ENCODE results near the gene SMPD4.
"Not testable (repeated sequence)": the region's sequence is repeated elsewhere in the genome, so short reads cannot be mapped to it uniquely, and the experiment has no call there.

SMPD4 gene

GRCh38 chr2:130153721-130154422 is 27.5 kb downstream of the SMPD4 start:
- not testable (repeated sequence) for H3K27me3 Mint-ChIP-seq, H3K4me1 Mint-ChIP-seq, H3K27ac Mint-ChIP-seq, H3K9me3 Mint-ChIP-seq, H3K36me3 Mint-ChIP-seq, H3K4me3 Mint-ChIP-seq

GRCh38 chr2:130152816-130153595 is 28.4 kb downstream of the SMPD4 start:
- Mint-ChIP-seq H3K27ac (no peak overlapping the region), H3K27me3 (no peaks in the 10 kb centered on the region), H3K36me3 (no peaks in the 10 kb centered on the region), H3K4me3 (no peak overlapping the region), H3K4me1 (no peaks in the 10 kb centered on the region), H3K9me3 (no peaks in the 10 kb centered on the region)

GRCh38 chr2:130152136-130152815 is 29.1 kb downstream of the SMPD4 start:
- H3K4me1 Mint-ChIP-seq, H3K36me3 Mint-ChIP-seq, H3K27ac Mint-ChIP-seq: not testable (repeated sequence)

DNA sequence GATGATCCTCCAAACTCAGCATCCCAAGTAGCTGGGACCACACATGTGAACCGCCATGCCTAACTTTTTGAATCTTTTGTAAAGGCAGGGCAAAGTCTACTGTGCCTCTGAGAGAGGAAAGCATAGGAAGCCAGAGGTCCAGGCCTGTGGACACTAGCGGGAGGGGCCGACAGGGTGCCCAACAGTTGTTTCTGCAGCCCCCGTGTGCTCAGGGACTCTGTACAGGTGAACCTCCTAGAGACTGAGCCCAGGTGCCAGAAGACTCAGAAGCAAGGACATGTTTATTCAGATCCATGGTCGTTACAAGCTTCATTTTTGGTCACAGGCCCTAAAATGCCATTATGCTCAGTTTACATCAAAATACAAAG is 30.3 kb downstream of the SMPD4 start:
- H3K36me3 Mint-ChIP-seq, H3K27ac Mint-ChIP-seq, H3K4me1 Mint-ChIP-seq, H3K27me3 Mint-ChIP-seq, H3K9me3 Mint-ChIP-seq, H3K4me3 Mint-ChIP-seq: not testable (repeated sequence)

More at GRCh38 chr2:130152136-130152815, 29.1 kb downstream of the SMPD4 start:
- H3K27me3 Mint-ChIP-seq, H3K9me3 Mint-ChIP-seq, H3K4me3 Mint-ChIP-seq: not testable (repeated sequence)

DNA sequence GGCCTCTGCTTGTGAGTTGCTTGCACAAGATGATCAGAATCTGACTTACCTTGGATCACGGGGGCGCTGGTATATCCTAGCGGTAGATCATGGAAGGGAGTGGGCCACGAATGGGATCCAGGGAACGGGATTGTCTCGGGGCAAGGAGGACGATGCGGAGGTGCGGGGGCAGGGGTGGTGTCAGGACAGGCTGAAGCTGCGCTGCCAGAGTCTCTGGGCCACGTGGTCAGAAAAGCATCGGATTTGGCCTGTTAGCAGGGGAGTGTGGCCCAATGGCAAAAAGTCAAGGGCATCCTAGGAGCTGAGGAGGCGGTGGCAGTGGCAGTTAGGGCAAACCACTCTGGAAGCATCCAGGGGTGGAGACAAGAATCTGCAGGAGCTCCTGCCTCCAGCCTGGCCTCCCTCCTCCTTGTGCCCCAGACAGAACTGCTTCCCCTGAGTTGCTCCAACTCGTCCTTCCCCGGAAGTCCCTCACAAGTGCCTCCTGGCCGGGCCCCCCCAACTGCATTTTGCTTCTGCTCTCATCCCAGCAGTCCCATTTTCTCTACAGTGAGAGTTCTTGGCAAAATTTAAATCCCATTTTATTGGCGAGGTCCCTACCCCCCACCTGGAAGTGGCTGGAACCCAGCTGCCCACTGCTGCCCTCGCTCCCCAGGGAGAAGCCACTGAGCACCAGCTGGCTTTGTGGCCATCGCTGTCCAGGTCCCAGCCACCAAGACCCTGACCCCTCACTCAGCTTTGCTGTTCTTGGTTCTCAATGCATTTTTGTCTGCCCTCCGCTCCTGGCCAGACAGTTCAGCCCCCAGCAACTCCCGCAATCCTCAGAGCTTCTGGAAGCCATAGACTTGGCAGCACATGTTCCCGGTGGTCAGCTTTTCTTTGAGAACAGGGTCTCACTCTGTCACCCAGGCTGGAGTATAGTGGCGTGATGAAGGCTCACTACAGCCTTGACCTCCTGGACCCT is 30.9 kb downstream of the SMPD4 start:
- Mint-ChIP-seq H3K9me3 (no peaks in the 10 kb centered on the region), H3K36me3 (no peaks in the 10 kb centered on the region), H3K27ac (no peak overlapping the region), H3K4me1 (no peaks in the 10 kb centered on the region), H3K4me3 (no peak overlapping the region), H3K27me3 (peaks cover 2% of the 10 kb centered on the region)

GRCh38 chr2:130148515-130148914 is 32.9 kb downstream of the SMPD4 start:
- H3K27me3 Mint-ChIP-seq, H3K9me3 Mint-ChIP-seq, H3K27ac Mint-ChIP-seq, H3K4me3 Mint-ChIP-seq, H3K4me1 Mint-ChIP-seq, H3K36me3 Mint-ChIP-seq: not testable (repeated sequence)

- H3K27me3 Mint-ChIP-seq, H3K27ac Mint-ChIP-seq, H3K4me1 Mint-ChIP-seq, H3K36me3 Mint-ChIP-seq, H3K9me3 Mint-ChIP-seq: not testable (repeated sequence)
- peak within 1 kb of the TSS; percentile 82 for H3K4me3 Mint-ChIP-seq
Measured at GRCh38 chr2:130145006-130145414, 36.4 kb downstream of the SMPD4 start, which contains the start of gene CCDC74B. CCDC74B (minus strand) TSS chr2:130145112; CDS start chr2:130144996, 116 bp downstream.

- peak overlapping the region; percentile 79 for H3K4me3 Mint-ChIP-seq
- not testable (repeated sequence) for H3K4me1 Mint-ChIP-seq, H3K27ac Mint-ChIP-seq, H3K36me3 Mint-ChIP-seq, H3K27me3 Mint-ChIP-seq, H3K9me3 Mint-ChIP-seq
Measured at GRCh38 chr2:130143266-130144039, 37.9 kb downstream of the SMPD4 start.

GRCh38 chr2:130142396-130143265 is 38.8 kb downstream of the SMPD4 start:
- H3K27me3 Mint-ChIP-seq, H3K9me3 Mint-ChIP-seq, H3K27ac Mint-ChIP-seq, H3K36me3 Mint-ChIP-seq, H3K4me1 Mint-ChIP-seq: not testable (repeated sequence)
- peak overlapping the region; percentile 79 for H3K4me3 Mint-ChIP-seq

DNA sequence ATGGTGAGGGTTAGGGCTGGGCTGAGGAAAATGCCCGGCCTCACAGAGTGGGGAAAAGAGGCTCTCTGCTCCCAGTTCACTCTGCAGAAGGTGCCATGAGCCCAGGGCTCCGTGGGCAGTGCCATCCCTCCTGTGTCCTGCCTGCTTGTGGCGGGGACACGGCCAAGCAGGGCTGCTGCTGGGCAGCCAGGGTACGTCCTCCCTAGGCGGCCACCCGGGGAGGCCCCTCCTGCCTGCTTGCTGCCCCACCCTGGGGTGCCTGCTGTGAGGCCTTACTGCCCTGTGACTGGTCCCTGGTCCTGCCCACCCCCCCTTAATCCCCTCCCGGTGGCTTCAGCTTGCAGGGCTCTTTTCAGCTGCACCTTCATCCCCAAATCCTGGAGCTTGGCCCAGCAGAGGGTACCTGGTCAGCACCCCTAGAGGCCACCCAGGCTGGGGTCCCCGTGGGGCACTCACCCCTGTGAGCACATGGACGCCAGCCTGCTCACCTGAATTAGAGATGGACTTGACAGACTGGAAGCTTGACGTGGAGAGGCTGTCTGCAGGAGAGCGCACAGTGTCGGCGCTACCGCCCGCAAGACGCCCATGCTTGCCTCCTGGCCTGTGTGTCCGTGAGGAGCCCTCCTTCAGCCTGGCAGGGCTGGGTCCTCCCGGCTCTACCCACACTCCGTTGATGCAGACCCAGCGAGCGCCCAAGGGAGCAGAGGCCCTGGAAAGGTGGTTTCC is 39.6 kb downstream of the SMPD4 start:
- not testable (repeated sequence) for H3K36me3 Mint-ChIP-seq, H3K4me3 Mint-ChIP-seq, H3K4me1 Mint-ChIP-seq, H3K9me3 Mint-ChIP-seq, H3K27ac Mint-ChIP-seq, H3K27me3 Mint-ChIP-seq

DNA sequence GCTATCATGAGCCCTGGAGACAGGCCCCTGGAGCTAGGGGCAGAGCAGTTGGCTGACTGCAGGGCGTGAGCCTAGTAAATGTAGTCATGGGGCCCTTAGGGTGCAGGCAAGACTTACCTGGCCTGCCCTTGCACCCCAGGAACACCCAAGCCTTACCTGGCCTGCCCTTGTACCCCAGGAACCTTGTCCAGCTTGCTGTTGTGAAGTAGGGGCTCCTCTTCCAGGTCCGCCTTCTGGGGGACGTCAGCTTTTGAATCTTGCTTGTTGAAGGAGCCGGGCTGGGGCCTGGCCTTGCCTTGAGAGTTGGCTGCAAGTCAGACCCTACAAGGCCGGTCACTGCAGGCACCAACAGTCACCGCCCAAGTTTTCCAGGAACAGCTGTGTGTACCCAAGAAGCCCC is 40.4 kb downstream of the SMPD4 start:
- H3K27me3 Mint-ChIP-seq, H3K27ac Mint-ChIP-seq, H3K9me3 Mint-ChIP-seq, H3K4me1 Mint-ChIP-seq, H3K4me3 Mint-ChIP-seq, H3K36me3 Mint-ChIP-seq: not testable (repeated sequence)

DNA sequence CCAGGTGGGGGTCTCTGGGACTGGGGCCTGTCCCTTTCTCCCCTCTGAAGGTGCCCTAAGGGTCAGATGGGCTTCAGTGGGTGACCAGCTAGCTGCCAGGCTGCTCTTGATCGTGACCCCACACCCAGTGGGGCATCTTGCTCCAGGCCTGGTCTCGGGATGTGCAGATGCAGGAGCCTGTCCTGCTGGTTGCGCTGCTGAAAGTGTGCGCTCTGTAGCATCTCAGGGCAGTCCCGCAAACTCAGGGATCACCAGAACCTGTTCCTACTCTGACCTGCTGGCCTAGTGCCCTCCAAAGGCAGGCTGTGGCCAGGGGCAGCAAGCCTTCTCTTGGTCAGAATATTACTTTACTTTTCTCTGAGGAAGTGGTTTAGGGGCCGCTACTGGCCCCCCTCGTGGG is 40.9 kb downstream of the SMPD4 start:
- H3K4me1 Mint-ChIP-seq, H3K9me3 Mint-ChIP-seq, H3K36me3 Mint-ChIP-seq, H3K27ac Mint-ChIP-seq, H3K4me3 Mint-ChIP-seq, H3K27me3 Mint-ChIP-seq: not testable (repeated sequence)

DNA sequence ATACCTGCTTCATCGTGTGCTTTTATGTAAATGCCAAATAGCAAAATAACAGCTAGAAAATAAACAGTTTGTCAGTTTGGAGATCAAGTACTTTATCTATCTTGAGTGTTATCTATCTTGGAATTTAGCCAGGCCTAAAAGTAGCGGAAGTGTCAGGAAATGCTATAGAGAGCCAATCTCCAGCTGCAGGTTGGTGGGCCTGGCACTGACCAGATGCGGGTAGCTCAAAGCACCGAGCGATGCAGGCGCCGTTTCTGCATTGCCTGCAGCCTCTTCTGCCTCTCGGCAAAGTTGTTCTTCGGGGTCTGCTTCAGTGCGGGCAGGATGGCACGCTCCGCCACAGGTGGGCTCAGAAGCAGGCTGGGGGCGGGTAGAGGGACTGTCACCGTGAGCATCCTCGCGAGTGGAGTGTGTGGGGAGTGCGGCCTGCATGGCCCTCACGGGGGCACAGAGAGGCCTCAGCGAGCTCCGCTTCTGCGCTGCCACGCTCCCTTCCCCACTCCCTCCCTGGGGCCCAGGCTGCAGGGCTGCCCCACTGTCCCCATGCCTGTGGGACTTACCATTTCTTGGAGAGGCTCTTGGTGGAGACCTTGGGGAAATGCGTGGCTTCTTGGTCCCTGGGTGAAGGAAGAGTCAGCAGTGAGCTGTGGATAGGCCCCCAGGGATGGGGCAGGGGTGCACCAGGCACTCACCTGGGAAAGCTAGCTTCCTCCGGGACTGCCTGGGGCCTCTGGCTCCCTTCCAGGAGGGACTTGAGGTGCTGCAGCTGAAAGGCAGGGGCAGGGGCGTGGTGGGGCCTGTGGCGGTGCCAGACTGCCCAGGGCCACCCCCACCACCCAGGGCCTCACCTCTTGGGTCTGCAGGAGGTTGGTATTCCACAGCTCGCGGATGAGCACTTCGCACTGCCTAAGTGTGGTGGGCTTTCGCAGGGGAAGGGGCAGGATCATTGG is 41.8 kb downstream of the SMPD4 start:
- H3K4me3 Mint-ChIP-seq, H3K9me3 Mint-ChIP-seq, H3K4me1 Mint-ChIP-seq, H3K27ac Mint-ChIP-seq, H3K27me3 Mint-ChIP-seq, H3K36me3 Mint-ChIP-seq: not testable (repeated sequence)
